ENCODE results near the gene NFIL3.

DNA sequence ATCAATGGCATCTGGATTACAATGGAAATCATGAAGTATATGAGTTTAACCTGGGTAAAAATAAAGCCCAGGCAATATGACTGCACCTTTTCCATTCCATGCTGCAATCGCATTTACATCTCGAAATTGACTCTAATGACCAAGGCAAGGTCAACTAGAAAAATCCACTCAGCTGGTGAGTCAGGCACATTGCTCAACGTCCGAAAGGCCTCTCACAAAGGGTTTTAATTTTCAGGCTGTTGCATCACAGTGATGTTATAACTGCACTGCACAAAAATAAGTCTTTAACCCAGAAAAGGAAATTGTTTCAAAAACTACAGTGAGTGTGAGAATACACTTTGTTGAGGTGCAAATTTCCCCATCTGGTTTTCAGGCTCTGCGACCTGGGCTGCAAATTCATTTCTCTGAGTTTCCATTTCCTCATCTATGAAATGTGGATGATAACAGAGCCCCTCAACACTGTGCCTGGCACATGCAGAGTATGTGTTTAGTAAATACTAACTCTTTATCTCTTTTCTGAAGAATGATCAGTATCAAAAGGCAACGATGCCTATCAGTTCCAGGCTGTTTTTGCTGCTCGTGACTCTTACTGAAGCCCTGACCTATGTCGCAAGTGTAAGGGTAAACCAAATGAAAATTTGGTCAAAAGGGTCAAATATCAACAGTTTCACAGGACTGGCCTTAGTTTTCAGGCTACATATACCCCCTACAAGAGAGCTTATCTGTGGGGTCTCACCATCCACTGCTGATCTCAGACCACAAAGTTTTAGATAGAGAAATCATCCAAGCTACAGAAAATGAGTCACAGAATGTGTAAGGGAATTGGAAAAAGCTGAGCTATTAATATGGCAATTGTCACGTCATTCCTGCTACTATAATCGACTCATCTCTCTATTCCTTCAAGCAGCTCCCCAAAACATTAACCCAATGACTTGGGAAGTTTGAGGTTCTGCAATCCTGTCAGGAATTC, 4.1 kb downstream of the NFIL3 start:
- TF ChIP-seq CTCF (IDR thresholded peaks at IDR 0.05), result no peak
- TF ChIP-seq POLR2A (IDR thresholded peaks at IDR 0.05), result peak in 1 of 3 donors; percentile 32
